Panc1 (cell line): Measurements from ENCODE around the gene ADAP2. TPM values are rescaled to one million over a fixed set of nuclear protein-coding genes. Genes with fewer than 3 reads are reported as not detected.

Source experiments
- ATAC-seq: fragments of 200-7000 bp; cut with Tn5 transposase; 2 replicates; pipeline ENCODE4 v1.9.1; 2020; ENCODE audit warnings: mild to moderate bottlenecking, moderate library complexity
- BruUV-seq: library from RNA; stranded (reverse); fragments of 400-500 nt; replicated peaks from 2 replicates; lab custom pipeline; 2021; lab: Mats Ljungman, UMichigan
- CTCF ChIA-PET: fragments of 300-600 bp; sonication (Branson Sonifier 250); formaldehyde crosslinking; loops from one replicate; lab custom pipeline; 2022; ENCODE audit warnings: antibody characterized with exemption; lab: Charles Lee
- POLR2A ChIA-PET: fragments of 300-600 bp; sonication (Branson Sonifier 250); formaldehyde crosslinking; loops from one replicate; lab custom pipeline; 2022; ENCODE audit warnings: antibody characterized with exemption; lab: Charles Lee
- DNase-seq: peaks from one replicate; pipeline ENCODE4 v3.0.0-alpha.2; 2010; ENCODE audit warnings: low read depth, low spot score
- H3K27ac ChIP-seq: 2 replicates; pipeline ENCODE4 v1.5.1; 2011; ENCODE audit warnings: mild to moderate bottlenecking, low read length, inconsistent platforms
- H3K27me3 ChIP-seq: fragments of 200-500 bp; sonication (Bioruptor generic); 2 replicates; pipeline ENCODE4 v1.6.0; 2014; ENCODE audit warnings: low read length, inconsistent platforms; ENCODE audit not compliant: control insufficient read depth, insufficient read depth
- H3K36me3 ChIP-seq: fragments of 200-500 bp; sonication (Bioruptor generic); 2 replicates; pipeline ENCODE4 v1.5.1; 2014; ENCODE audit warnings: inconsistent platforms, mild to moderate bottlenecking, low read length, moderate library complexity; ENCODE audit not compliant: control insufficient read depth, insufficient read depth
- H3K4me1 ChIP-seq: 2 replicates; pipeline ENCODE4 v1.5.1; 2011; ENCODE audit warnings: inconsistent platforms, mild to moderate bottlenecking, low read length, moderate library complexity; ENCODE audit not compliant: control insufficient read depth, insufficient read depth
- H3K4me3 ChIP-seq, 2 experiments: 2 replicates each; pipeline ENCODE4 v1.5.1; 2011 to 2012; ENCODE audit warnings: low read depth in 2 of 2, low read length in 2 of 2, mild to moderate bottlenecking in 2 of 2, inconsistent platforms in 1 of 2, moderate library complexity in 1 of 2
- H3K9me3 ChIP-seq: fragments of 200-500 bp; sonication (Bioruptor generic); 2 replicates; pipeline ENCODE4 v1.5.1; 2014; ENCODE audit warnings: low read depth, mild to moderate bottlenecking, inconsistent platforms, low read length, moderate library complexity; ENCODE audit not compliant: control insufficient read depth, insufficient read depth
- CTCF ChIP-seq: fragments of 450-650 bp; IDR thresholded peaks from 2 replicates; pipeline ENCODE4 v1.5.1; 2017; ENCODE audit warnings: mild to moderate bottlenecking
- POLR2AphosphoS5 ChIP-seq: IDR thresholded peaks from 2 replicates; pipeline ENCODE4 v1.6.1; 2012; ENCODE audit warnings: mild to moderate bottlenecking, low read depth, low read length, moderate library complexity
- SIN3A ChIP-seq: IDR thresholded peaks from 2 replicates; pipeline ENCODE4 v1.6.1; 2012; ENCODE audit warnings: low read depth, mild to moderate bottlenecking, low read length, moderate library complexity, borderline replicate concordance; ENCODE audit not compliant: insufficient read depth
- TCF7L2 ChIP-seq: IDR thresholded peaks from 2 replicates; pipeline ENCODE4 v1.6.1; 2011; ENCODE audit warnings: mild to moderate bottlenecking, low read depth, low read length, inconsistent platforms
- in situ Hi-C: cut with HindIII; loops from 2 replicates; pipeline ENCODE4 v1.10.0; 2016; ENCODE audit warnings: low sequenced_read_pairs, low pct_unique_long_range_greater_than_20kb
- intact Hi-C: fragments of 100-400 bp; cut with micrococcal nuclease; formaldehyde crosslinking; loops from one replicate; pipeline ENCODE4 v1.10.0; 2022; ENCODE audit not compliant: unreplicated experiment
- total RNA-seq: library from RNA; stranded (reverse); gene quantifications from one replicate; pipeline ENCODE4 v1.2.1, GENCODE V29; 2021; ENCODE audit not compliant: unreplicated experiment
- TF ChIP-seq, protein P1 (sequence below), 2 experiments: IDR thresholded peaks; 2 replicates each; pipeline ENCODE4 v1.6.1; 2011 to 2012; ENCODE audit warnings: low read depth in 2 of 2, control low read depth in 1 of 2, low read length in 1 of 2, mild to moderate bottlenecking in 1 of 2, moderate library complexity in 1 of 2; ENCODE audit not compliant: insufficient read depth in 1 of 2

Gene ADAP2
- total RNA-seq, 1 experiment from 2014 or later, result 2.4 TPM

DNA sequence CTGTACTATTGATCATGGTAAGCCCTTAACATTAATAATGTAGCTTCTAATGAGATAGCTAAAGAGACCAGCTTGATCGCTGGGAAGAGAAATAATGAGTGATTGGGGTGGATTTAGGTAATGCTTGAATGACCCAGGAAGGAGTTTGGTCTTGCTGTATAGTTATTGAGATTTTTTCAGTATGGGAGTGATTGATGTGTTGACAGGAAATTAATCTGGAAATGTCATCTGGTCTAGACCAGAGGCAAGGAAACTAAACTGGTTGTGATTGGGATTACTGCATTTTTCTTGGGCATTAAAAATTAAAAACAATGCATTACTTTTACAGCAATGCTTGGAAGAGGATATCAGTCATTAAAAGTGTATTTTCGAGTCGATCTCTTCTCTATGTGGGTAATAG is 27.5 kb upstream of the ADAP2 start:
- no peak for ATAC-seq
- TF ChIP-seq TCF7L2 (no peak), SIN3A (no peak), POLR2AphosphoS5 (no peak), CTCF (no peak)
- TF ChIP-seq, protein P1, sequence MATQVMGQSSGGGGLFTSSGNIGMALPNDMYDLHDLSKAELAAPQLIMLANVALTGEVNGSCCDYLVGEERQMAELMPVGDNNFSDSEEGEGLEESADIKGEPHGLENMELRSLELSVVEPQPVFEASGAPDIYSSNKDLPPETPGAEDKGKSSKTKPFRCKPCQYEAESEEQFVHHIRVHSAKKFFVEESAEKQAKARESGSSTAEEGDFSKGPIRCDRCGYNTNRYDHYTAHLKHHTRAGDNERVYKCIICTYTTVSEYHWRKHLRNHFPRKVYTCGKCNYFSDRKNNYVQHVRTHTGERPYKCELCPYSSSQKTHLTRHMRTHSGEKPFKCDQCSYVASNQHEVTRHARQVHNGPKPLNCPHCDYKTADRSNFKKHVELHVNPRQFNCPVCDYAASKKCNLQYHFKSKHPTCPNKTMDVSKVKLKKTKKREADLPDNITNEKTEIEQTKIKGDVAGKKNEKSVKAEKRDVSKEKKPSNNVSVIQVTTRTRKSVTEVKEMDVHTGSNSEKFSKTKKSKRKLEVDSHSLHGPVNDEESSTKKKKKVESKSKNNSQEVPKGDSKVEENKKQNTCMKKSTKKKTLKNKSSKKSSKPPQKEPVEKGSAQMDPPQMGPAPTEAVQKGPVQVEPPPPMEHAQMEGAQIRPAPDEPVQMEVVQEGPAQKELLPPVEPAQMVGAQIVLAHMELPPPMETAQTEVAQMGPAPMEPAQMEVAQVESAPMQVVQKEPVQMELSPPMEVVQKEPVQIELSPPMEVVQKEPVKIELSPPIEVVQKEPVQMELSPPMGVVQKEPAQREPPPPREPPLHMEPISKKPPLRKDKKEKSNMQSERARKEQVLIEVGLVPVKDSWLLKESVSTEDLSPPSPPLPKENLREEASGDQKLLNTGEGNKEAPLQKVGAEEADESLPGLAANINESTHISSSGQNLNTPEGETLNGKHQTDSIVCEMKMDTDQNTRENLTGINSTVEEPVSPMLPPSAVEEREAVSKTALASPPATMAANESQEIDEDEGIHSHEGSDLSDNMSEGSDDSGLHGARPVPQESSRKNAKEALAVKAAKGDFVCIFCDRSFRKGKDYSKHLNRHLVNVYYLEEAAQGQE (IDR thresholded peaks at IDR 0.05; ENCODE audit: insufficient read depth in 1 of 2, low read depth in 2 of 2, low read length in 1 of 2), result no peak

GRCh38 chr17:30897311-30897710 is 24.4 kb upstream of the ADAP2 start:
- ChIA-PET CTCF (no interaction called here), POLR2A (no interaction called here)
- ATAC-seq (no peak), DNase-seq (no peak)
- in situ Hi-C loops, result no loop called here
- Histone ChIP-seq H3K4me1 (no peaks in the 10 kb centered on the region), H3K36me3 (peaks cover 13% of the 10 kb centered on the region; the same call in 1 of the 2 replicates), H3K4me3 (no peak overlapping the region), H3K27ac (no peak overlapping the region), H3K27me3 (no peaks in the 10 kb centered on the region), H3K9me3 (no peaks in the 10 kb centered on the region)
- BruUV-seq, result no TSS peak
- TF ChIP-seq, protein P1 (IDR thresholded peaks at IDR 0.05; ENCODE audit: insufficient read depth in 1 of 2, low read depth in 2 of 2, low read length in 1 of 2), result no peak
- TF ChIP-seq CTCF, result no peak
- intact Hi-C loops, result no loop called here

More for the DNA sequence above, 27.5 kb upstream of the ADAP2 start:
- no peak for DNase-seq
- Histone ChIP-seq H3K36me3 (peaks cover 10% of the 10 kb centered on the region; the same call in 1 of the 2 replicates), H3K27me3 (no peaks in the 10 kb centered on the region), H3K4me3 (no peak overlapping the region), H3K4me1 (no peaks in the 10 kb centered on the region), H3K27ac (no peak overlapping the region), H3K9me3 (no peaks in the 10 kb centered on the region)
- ChIA-PET POLR2A (no interaction called here), CTCF (no interaction called here)
- in situ Hi-C loops, result no loop called here
- intact Hi-C loops, result no loop called here
- no TSS peak for BruUV-seq
